HG03025 (cell line): Measurements from ENCODE around the gene TRAM2.
A peak's percentile ranks its signal among the peaks of the same experiment; 100 is the strongest.

Experiments
- ATAC-seq: cut with Tn5 transposase; IDR thresholded peaks from one replicate; pipeline ENCODE4 v1.9.1; 2021; ENCODE audit warnings: mild to moderate bottlenecking, moderate library complexity; ENCODE audit not compliant: unreplicated experiment, low FRiP score

Gene TRAM2

DNA sequence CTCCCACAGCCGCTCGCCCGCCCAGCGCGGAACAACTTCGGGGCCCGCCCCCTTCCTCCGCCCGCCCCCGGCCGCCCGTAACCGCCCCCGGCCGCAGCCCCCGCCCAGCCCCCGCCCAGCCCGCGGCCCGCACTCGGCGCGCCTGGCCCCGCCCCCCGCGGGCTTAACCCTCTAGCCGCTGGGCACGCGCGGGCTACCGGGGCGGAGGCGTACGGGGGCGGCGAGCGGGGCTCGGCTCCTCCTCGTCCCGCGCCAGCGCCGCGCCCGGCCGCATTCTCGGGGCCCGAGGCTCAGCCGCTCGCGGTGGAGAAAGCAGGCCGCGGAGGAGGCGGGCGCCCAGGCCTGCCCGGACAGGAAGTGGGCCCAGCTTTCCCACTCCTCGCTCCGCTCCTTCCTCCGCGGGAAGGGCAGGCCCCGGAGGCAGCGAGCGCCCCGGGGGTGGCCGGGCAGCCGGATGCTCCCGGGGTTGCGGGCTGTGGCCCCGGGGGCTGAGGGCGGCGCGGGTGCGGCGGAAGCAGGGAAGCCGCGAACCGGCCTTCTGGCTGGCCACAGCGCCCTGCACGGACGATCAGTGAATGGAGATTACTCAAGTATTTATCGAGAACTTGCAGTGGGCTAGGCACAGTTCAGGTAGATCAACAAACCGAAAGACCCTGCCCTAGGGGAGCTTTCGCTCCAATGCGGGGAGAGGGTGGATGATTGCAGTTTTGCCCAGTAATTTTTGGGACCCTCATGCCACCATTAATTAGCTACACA, at the start of gene TRAM2:
Gene TRAM2 (minus strand): TSS at position 39 of the 756 bp plus-strand sequence. CDS start 145 bp downstream, outside the sequence.
- ATAC-seq = peak; percentile 54

- no peak for ATAC-seq
Measured at GRCh38 chr6:52622810-52623209, 46.0 kb upstream of the TRAM2 start.

DNA sequence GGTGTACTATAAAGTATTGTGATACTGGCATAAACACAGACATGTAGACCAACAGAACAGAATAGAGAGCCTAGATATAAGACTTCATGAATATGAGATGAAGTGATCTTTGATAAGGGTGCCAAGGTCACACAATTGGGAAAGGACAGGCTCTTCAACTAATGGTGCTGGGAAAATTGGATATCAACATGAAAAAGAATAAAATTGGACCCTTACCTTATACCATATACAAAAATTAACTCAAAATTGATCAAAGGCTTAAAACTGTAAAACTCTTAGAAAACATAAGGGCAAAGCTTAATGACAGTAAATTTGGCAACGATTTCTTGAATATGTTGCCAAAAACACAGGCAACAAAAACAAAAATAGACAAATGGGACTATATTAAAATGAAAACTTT, 44.8 kb upstream of the TRAM2 start:
- ATAC-seq = no peak

- ATAC-seq = no peak
Measured at GRCh38 chr6:52620906-52621190, 44.0 kb upstream of the TRAM2 start.

DNA sequence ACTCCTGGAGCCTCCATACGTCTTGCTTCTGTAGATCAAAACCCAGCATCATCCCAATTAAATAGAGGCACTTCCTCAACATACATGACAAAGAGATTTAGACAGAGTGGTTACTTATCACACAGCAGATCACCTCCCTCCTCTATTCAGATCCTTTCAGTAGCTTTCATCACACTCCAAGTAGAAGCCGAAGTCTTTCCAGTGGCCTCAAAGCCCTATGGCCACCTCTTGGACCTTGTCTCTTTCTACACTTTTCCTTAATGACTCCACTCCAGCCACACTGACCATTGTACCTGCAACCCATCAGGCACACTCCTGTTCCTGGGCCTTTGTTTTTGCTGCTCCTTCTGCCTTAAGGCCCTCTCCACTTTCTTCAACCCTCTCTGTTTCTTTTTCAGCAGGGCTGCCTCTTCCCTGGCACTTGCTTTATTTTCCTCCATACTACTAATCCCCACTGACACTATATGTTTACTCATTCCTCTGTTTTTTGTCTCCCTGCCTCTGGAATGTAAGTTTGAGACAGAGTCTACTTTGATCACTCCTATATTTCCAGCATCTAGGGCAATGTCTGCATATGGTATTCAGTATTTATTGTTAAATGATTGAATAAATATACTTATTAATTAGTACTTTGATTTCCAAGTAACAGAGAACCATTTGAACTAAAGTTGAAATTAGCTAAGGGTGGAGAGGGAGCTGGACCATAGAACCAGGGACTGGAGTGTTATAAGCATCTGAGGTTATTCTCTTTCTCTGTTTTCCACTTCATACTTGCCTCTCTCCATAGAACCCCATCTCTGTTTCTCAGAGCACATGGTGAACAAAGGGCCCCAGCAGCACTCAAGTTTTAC, 43.4 kb upstream of the TRAM2 start:
- ATAC-seq = no peak

DNA sequence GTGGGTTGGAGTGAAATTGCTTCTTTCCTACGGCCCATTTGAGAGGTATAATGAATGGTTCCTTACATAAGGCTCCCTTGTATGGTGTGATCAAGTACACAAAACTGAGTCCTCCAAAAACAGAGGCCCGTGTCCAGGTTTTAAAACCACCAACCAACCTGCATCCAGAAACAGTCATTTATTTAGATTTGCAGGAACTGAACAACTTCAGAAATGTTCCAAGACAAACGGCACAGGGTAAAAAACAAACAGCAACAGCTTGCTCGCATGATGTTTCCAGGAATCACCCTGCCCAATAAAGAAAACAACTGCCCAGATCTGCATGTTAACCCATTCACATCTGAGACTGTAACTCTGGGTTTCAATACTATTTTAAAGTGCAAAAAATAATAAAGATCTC, 40.2 kb upstream of the TRAM2 start:
- no peak for ATAC-seq

- ATAC-seq = no peak
Measured at GRCh38 chr6:52616059-52616690, 39.3 kb upstream of the TRAM2 start.

- no peak for ATAC-seq
Measured at GRCh38 chr6:52612336-52613054, 35.6 kb upstream of the TRAM2 start.

DNA sequence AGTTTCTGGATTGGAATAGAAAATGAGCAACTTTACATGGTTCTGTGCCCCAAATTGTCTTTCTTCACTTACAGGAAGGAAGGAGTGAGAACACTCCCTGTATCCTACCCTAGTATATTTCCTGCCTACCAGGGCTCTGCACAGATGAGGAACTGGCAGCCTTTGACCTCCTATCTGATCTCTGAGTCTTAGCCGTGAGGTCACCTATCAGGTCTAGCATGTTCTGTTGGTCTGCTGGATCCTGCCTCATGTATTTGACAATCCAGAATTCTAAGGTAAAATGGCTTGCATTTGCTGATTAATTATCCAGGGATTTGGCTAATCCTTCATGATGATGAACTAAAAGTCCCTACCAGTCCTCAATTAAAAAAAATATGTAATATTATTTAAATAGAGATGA, 35.0 kb upstream of the TRAM2 start:
- ATAC-seq = no peak

DNA sequence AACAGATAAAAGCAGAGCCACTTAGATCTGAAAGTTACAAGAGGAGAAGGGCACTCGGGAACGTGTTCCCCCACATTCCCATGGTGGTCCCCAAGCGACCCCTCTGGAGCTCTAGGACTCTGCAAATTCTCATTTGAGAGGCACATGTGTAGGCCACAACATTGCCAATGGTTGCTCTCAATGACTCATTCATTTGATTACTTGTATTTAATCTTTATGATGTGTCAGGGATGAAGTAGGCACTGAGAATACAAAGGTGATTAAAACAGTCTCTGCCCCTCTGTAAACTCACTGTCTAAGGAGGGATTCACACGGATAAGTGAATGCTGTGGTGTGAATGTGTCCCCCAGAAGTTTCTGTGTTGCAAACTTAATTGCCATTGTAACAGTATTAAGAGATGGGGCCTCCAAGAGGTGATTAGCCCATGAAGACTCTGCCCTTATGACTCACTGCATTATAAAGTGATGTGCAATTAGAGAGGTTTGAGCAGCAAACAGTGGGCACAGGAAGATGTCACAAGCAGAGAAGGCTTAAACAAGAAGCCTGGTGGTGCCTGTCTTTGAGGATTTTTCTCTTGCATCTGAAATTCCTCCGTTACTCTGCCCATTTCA, 34.0 kb upstream of the TRAM2 start:
- ATAC-seq = no peak

DNA sequence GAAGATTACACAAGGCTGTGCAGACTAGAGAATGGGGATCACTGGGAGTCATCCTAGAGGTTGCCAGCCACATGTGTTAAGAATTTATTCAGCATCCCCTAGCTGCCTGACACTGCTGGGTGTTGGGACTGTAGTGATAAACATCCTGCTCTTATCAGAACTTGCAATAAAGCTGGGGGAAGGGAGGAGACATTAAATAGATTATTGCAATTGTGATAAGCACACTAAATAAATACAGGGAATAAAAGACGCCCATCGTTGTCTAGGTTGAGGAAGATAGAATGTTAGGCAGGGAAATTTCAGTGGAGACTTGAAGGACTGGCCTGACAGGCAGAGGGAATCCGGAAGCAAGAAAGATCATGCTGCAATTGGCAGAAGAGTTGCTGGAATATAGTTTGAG, 33.2 kb upstream of the TRAM2 start:
- ATAC-seq = no peak

DNA sequence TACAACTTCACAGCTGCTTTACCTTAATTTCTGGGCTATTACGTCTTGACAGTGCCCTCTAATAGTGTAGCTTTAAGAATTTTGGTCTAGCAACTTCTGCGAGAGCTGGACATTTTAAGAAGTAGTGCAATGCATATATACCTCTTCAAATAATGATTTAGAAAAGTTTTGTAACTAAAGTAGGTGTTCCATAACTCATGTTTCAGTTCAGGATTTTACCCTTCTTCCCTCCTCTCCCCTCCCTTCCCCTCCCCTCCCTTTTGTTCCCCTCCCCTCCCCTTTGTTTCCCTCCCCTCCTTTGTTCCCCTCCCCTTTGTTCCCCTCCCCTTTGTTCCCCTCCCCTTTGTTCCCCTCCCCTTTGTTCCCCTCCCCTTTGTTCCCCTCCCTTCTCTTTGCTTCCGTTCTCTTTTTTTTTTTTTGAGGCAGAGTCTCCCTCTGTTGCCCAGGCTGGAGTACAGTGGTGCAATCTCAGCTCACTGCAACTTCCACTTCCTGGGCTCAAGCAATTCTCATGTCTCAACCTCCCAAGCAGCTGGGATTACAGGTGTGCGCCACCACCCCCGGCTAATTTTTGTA, 28.8 kb upstream of the TRAM2 start:
- ATAC-seq = no peak

DNA sequence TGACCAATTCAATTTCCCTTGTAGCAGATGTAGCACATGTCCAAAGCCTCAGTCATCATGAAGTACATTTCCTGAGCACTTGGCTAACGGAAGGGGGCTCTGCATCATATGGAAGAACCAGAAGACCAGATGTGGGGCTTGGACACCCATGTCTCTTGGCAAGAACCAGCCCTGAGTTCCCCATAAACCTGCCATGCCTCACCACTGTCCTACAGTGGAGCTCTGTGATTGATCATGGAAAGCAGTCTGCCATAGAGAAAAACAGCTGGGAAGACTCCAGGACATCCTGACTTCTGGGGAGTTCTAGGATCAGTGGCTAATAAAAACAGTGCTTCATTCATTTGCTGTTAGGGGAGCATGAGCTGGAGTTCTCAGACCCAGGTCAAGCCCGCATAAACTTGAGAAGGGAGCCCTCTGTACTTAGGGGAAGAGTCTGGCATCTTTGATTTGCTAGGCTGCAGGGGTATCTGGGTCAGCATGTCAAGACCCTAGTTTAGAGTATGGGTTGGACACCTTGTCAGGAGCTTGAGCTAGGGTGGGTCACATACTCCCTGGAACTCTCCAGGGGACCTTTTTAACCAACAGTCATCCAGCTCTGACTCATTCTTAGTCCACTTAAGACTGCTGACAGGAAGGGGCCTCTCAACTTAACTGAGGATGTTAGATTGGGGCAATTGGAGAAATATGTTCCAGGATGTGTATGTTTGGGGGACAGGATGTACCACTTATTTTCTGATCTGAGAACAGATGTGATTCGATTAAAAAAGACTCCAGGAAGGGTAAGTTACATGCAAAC, 26.3 kb upstream of the TRAM2 start:
- no peak for ATAC-seq

DNA sequence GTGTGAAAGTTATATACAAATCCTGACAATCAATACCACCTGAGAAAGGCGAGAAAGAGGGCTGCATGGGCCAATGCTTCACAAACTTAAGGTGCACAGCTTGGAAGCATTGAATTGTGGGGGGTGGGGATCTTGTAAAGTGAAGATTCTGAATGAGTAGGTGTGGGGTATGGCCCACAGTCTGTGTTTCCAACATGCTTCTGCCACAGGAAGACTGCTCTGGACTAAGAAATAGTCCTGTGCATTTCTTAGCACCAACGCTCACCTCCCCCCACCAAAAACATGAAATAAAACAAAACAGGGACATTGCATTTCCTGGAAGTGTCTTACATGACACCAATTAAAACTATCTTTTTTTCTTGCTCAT, 21.9 kb upstream of the TRAM2 start:
- ATAC-seq = no peak

DNA sequence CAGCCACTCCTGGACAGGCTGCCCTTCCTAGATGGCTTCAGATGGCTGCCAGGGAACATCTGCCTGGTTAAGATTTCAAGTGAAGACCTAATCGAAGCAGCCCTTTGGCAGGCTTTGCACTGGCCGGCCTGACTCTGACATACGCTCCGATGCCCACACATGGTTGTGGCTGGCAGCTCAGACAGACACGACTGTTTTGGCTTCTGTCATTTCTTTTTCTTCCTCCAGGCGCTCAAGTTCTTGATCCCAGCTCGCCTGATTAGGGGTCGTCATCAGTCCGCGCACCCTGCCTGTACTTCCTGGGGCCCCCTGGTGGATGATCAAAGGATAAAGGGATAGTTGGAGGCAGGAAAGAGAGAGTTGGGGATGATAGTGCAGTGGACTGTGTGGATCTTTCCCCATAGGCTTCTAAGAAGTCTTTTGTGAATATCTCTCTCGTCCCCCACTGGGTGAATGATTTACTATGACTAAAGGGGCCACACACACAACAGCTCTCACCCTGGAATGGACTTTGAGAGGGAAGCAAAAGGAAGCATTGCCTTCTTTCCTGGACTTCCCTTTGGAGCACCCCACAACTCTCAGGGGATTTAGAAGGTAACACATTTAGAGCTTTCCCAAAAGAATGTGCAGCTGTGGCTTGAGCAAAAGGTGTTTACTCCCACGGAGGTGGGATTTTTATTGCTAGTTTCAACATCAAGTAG, 21.4 kb upstream of the TRAM2 start:
- ATAC-seq = no peak

DNA sequence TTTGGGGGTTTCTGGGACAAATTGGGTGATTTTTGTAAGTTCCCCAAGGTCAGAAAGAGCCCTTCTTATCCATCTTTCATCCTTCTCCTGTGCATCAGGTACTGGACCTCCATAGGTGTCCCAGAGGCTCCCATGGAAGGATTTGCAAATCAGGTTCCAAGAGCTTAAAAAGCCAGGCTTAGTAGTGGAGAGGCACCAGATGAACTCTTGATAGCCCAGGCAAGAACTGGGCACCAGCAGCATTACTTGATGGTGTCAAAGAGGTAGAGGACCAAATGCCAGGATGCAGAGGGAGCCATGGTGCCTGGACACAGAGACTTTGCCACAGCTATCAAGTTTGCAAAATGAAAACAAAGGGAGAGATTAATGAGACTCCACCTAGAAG, 20.9 kb upstream of the TRAM2 start:
- ATAC-seq = no peak

GRCh38 chr6:52596371-52597028, 19.6 kb upstream of the TRAM2 start:
- ATAC-seq = no peak

- peak; percentile 54 for ATAC-seq
Measured at GRCh38 chr6:52595796-52596130, 18.9 kb upstream of the TRAM2 start.
